Stimulated activated CD4-positive, alpha-beta T cell treated with anti-CD3 and anti-CD28 coated beads, Interleukin-2, amount 100 ng/mL, for 48 hours (primary cell): ENCODE data around the gene UPK3B.
"Not testable (repeated sequence)": the region's sequence is repeated elsewhere in the genome, so short reads cannot be mapped to it uniquely, and the experiment has no call there.

Experiments
- DNase-seq, 2 donors: peaks; one replicate each; pipeline ENCODE4 v3.0.0-alpha.2; 2020

UPK3B gene

GRCh38 chr7:76514926-76515771 is 4.8 kb downstream of the UPK3B start:
- DNase-seq: no peak

DNA sequence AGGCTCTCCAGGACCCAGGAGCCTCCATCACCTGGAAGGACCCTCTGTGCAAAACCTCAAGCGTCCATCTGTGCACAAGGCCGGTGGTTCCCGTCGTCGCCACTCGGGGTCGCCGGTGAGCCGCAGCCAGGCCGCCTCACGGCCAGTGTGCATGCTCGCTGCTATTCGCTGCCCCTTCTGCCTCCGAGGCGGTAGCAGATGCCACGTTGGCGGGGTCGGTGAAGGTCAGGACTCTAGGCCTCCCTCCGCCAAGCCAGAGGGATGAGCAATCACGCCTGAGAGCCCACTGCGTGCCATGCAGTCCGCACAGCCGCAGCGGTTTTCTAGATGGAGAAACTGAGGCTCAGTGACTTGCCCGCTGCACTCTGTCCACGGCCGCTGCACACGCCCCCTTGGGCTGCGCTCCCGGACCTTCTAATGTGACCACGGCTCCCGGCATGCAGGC is 5.7 kb downstream of the UPK3B start:
- peak in 1 of 2 donors; percentile 50 for DNase-seq

DNA sequence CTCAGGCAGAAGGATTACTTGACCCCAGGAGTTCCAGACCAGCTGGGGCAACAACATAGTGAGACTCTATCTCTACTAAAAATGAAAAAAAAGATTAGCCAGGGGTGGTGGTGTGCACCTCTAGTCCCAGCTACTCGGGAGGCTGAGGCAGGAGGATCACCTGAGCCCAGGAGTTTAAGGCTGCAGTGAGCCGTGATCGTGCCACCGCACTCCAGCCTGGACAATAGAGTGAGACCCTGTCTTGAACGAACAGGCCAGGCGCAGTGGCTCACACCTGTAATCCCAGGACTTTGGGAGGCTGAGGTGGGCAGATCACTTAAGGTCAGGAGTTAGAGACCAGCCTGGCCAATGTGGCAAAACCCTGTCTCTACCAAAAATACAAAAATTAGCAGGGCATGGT is 6.6 kb downstream of the UPK3B start:
- not testable (repeated sequence) for DNase-seq

DNA sequence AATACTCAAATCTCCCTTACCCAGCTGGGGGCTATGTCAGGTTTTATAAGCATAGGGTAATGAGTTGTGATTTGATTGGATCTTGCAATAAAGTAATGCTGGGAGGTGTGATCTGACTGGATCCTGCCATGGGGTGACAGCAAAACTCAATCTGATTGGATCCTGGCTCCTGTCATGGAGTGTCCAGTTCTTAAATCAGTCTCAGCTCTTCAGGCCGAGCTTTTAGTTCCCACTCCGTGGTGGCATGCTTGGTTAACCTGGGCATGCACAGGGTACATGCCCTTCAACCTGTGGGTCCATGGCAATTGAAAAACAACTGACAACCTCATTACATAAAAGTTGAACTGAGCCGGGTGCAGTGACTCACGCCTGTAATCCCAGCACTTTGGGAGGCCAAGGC is 15.8 kb downstream of the UPK3B start:
- DNase-seq: not testable (repeated sequence)

DNA sequence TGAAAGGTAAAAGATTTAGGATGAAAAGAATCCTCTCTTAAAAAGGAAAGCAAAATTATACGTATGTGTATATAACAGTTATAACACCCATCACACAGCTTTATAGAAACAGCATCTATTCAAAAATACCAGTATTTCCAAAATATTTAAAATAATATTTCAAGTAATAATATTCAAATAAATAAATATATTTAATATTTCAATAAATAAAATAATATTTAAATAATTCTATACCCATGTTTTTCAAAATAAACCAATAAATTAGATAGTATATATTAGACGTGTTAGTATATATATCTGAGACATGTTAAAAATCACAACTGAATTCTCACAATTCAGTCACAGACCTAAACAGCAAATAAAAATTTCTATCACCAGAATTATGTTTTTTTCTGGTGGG is 21.3 kb downstream of the UPK3B start:
- DNase-seq: not testable (repeated sequence)

- not testable (repeated sequence) for DNase-seq
Measured at GRCh38 chr7:76543197-76543596, 32.8 kb downstream of the UPK3B start, which contains the start of gene SPDYE16. Gene SPDYE16, minus strand, starts transcription at chr7:76543297. Its CDS starts 1,838 bp downstream, at chr7:76541459.

DNA sequence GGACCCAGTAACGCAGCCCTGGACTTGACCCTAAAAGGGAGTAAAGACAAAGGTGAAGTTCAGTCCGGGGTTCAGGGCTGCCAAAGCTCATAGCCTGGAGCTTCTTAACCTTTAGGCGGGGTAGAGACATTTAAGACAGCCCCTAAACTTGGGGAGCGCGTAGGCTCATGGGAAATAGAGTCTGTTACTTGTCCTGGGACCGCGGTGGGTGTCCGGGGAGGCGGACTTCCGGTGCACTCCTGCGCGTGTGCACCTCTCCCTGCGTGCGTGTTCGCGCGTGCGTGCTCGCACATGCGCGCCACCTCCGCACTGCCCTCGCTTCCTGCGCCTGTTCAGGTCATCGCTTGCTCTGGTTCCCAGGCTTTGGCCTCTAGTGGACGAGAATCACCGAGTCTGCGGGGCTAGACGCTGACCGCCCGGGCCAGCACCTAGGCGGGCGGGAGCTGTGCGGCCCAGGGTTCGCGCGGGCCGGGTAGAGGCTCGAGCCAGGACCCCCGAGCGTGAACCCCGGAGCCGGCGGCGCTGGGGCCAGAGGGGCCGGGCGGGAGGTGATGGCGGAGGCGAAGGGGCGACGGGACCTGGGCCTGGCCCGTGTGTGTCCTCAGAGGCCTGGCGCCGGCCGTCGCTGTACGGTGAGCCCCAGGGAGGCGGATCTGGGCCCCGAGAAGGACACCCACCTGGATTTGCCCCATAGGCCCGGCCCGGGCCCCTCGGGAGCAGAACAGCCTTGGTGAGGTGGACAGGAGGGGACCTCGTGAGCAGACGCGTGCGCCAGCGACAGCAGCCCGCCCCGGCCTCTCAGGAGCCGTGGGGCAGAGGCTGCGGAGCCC is 38.9 kb downstream of the UPK3B start:
- peak; percentile 72 to 85 for DNase-seq

- peak in 1 of 2 donors; percentile 9 for DNase-seq
Measured at GRCh38 chr7:76549855-76550248, 39.5 kb downstream of the UPK3B start.

DNA sequence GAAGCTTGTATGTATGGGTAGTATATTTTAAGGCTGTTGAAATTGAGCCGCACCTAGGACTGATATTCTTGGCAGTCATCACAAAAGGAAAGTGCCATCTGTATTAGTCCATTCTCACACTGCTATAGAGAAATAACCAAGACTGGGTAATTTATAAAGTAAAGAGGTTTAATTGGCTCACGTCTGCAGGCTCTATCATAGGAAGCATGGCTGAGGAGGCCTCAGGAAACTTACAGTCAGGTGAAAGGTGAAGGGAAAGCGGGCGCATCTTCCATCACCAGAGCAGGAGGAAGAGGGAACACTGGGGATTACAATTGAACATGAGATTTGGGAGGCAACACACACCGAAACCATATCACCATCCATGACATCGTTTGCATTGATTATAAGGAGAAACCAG is 41.6 kb downstream of the UPK3B start:
- DNase-seq: not testable (repeated sequence)

GRCh38 chr7:76559685-76560084 is 49.3 kb downstream of the UPK3B start:
- not testable (repeated sequence) for DNase-seq

DNA sequence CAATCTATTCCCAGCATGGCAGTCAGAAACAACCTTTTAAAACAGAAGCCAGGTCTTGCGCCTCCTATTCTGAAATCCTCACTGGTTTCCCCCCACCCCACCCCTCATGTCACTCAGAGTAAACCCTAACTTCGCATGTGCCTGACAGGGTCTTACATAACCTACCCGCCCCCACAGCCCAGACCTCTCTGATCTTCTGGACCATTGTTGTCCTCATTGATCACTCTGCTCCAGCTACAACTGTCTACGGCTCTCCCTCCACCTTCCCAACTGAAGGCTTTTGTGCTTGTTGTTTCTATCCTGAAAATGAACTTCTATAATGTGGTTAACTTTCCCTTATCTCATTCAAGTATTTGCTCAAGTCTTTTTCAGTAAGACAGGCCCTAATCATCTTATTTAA is 49.8 kb downstream of the UPK3B start:
- not testable (repeated sequence) for DNase-seq

DNA sequence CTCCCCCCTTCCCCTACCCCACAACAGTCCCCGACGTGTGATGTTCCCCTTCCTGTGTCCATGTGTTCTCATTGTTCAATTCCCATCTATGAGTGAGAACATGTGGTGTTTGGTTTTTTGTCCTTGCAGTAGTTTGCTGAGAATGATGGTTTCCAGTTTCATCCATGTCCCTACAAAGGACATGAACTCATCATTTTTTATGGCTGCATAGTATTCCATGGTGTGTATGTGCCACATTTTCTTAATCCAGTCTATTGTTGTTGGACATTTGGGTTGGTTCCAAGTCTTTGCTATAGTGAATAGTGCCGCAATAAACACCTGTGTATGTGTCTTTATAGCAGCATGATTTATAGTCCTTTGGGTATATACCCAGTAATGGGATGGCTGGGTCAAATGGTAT is 51.0 kb downstream of the UPK3B start:
- not testable (repeated sequence) for DNase-seq

DNA sequence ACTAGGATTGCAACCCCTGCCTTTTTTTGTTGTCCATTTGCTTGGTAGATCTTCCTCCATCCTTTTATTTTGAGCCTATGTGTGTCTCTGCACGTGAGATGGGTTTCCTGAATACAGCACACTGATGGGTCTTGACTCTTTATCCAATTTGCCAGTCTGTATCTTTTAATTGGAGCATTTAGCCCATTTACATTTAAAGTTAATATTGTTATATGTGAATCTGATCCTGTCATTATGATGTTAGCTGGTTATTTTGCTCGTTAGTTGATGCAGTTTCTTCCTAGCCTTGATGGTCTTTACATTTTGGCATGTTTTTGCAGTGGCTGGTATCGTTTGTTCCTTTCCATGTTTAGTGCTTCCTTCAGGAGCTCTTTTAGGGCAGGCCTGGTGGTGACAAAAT is 54.6 kb downstream of the UPK3B start:
- DNase-seq: not testable (repeated sequence)
